NCI-H526 (cell line): ENCODE measurements around the gene DISP3.
"Not testable (repeated sequence)": the region's sequence is repeated elsewhere in the genome, so short reads cannot be mapped to it uniquely, and the experiment has no call there.

Source experiments
- DNase-seq, 2 experiments: peaks; one replicate each; lab custom pipeline; 2025; lab: John Stamatoyannopoulos, UW

Gene DISP3

DNA sequence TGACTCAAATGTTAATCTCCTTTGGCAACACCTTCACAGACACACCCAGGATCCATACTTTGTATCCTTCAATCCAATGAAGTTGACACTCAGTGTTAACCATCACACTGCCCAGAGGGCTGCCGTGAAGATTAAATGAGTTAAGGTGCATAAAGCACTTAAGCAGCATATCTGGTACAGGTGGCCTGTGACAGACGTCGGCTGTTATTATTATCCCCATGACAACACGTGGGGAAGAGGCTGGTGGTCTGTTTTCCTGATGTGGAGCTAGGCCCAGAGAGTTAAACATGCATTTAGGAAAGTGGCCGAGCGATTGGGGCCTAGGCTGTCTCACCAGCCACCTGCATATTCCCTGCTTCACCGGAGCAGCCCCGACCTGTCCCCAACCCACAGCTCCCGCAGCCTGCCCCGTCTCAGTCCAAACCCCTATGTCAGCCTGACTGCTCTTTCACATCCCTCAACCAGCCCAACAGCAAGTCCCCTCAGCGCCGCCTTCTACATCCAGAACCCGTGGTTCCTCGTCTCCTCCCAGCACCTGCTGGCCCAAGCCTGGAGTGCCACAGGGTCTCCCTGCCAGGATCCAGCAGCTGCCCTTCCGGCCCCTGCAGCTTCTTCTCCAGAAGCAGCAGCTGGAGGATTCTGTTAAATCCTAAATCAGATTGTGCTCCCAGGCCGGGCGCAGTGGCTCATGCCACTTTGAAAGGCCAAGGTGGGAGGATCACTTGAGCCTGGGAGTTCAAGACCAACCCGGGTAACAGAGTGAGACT, 97.3 kb downstream of the DISP3 start:
- DNase-seq, result no peak

DNA sequence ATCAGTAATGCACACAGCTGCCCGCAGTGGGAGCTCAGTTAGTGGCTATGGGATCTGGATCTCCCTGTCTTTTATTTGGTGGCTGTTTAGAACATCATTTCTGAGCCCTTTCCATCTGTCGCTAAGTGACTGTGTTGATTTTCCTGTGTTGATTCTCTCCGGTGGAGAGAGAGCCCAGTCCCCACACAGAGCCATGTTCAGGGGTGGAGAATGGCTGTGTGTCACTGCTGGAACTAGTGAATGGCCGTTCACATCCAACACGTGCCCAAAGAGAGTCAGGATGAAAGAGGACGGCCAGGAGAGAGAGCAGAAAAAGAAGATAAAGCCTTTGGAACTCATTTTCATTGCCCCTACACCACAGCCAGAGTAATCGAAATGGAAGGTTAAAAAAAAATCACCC, 99.0 kb downstream of the DISP3 start:
- no peak for DNase-seq

DNA sequence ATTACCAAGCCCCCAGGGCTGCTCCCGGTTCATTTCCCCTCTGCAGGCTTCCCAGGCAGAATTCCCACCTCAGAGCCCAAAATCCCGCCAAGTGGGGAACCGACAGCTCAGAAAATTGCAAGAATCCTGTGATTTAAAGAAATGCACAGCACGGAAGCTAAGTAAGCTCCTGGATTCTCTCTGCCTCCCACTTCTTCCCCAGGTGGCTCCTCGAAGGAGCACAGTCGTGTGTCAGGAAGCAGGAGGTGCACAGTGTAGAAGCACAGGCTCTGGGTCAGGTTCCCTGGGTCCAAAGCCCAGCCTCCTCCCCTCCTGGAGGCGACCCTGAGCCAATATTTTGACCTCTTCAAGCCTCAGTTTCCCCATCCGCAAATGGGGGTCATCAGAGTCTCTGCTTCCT, 100.6 kb downstream of the DISP3 start:
- no peak for DNase-seq

DNA sequence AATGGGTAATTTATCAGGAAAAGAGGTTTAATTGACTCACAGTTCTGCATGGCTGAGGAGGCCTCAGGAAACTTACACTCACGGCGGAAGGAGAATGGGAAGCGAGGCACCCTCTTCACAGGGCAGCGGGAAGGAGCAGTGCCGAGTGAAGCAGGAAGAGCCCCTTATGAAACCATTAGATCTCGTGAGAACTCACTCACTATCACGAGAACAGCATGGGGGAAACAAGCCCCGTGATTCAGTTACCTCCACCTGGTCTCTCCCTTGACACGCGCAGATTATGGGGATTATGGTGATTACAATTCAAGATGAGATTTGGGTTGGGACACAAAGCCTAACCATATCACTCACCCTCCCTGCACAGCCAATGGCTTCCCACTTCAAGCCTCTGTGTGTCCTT, 101.1 kb downstream of the DISP3 start:
- DNase-seq, result not testable (repeated sequence)

DNA sequence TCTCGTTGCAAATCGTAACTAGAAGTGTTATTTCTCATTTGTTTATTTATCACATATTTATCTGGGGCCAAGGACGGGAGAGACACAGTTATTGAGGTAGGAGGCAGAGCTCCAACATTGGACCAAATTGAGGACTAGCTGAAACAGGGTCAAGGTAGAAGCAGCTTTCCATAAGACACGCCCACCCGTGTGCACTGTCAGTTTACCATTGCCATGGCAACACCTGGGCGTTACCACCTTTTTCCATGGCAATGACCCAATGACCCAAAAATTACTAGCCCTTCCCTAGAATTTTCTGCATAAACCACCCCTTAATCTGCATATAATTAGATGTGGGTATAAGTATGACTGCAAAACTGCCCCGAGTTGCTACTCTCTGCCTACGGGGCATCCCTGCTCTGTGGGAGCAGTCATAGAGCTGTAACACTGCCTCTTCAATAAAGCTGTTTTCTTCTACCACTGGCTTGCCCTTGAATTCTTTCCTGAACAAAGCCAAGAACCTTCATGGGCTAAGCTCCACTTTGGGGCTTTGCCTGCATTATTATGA, 102.6 kb downstream of the DISP3 start:
- no peak for DNase-seq

DNA sequence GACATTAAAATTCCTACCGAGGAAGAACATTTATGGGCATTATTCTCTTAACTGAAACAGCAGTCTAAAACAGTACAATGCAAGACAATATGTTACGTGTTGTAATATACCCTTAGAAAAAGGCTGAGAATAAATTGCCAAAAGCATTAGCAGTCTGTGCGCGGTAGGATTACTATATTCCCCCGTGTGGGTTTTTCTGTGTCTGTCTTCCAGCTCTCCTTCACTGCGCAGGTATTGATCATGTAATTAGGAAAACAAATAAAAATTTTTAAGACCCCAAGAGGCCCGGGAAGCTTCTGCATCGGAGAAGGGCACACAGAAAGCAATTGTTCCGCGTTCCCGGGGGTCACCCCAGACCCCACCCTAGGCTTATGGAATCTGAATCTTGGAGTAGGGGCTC, 106.4 kb downstream of the DISP3 start:
- DNase-seq, result no peak
